Left lung (tissue), 10 donors: ENCODE measurements around the gene TFPT. TPM values are rescaled to one million over a fixed set of nuclear protein-coding genes. Genes with fewer than 3 reads are reported as not detected.
A peak's percentile ranks its signal among the peaks of the same experiment; 100 is the strongest.

Experiments used
- ATAC-seq: fragments of 200-7000 bp; cut with Tn5 transposase; one replicate; pipeline ENCODE4 v1.9.1; 2020; ENCODE audit warnings: moderate library complexity
- DNase-seq, 4 donors: peaks; one replicate each; pipeline ENCODE4 v3.0.0-alpha.2; 2013 to 2020
- H3K27ac ChIP-seq, 2 donors: fragments of 200-600 bp; sonication (generic) in 1 of 2; one replicate each; pipeline versions ENCODE4 v1.5.0 to v1.8.0; 2020 to 2021
- H3K27me3 ChIP-seq, 2 donors: fragments of 200-600 bp; sonication (generic) in 1 of 2; one replicate each; pipeline versions ENCODE4 v1.5.0 to v1.8.0; 2020 to 2021
- H3K36me3 ChIP-seq, 2 donors: fragments of 200-600 bp; sonication (generic) in 1 of 2; one replicate each; pipeline versions ENCODE4 v1.5.0 to v1.8.0; 2020 to 2021
- H3K4me1 ChIP-seq, 2 donors: fragments of 200-600 bp; one replicate each; pipeline ENCODE4 v1.8.0; 2021
- H3K4me3 ChIP-seq, 2 donors: fragments of 200-600 bp; sonication (generic) in 1 of 2; one replicate each; pipeline versions ENCODE4 v1.5.0 to v1.8.0; 2020 to 2021; ENCODE audit warnings: mild to moderate bottlenecking in 1 of 2
- H3K9me3 ChIP-seq, 2 donors: fragments of 200-600 bp; sonication (generic) in 1 of 2; one replicate each; pipeline versions ENCODE4 v1.5.0 to v1.8.0; 2020 to 2021
- intact Hi-C, 2 donors: fragments of 100-400 bp; cut with DNase I; formaldehyde crosslinking; loops; one replicate each; pipeline versions ENCODE4 v1.11.2 to v1.14.2; 2022
- polyA plus RNA-seq, 6 donors: library from polyadenylated mRNA; unstranded; fragments of 120-200 nt; gene quantifications; one replicate each; pipeline ENCODE4 v1.2.1, GENCODE V29; 2013; ENCODE audit not compliant: insufficient read length in 6 of 6
- total RNA-seq, 2 donors: library from RNA; stranded (reverse); fragmentation: NEBNext Ultra II Directional; extraction: Animal tissue kit (Norgen Biotek cat#: 25700); gene quantifications; one replicate each; pipeline ENCODE4 v1.2.1, GENCODE V29; 2021
- TF ChIP-seq, protein P1 (sequence below), 2 donors: fragments of 200-600 bp; sonication (generic) in 1 of 2; IDR thresholded peaks; one replicate each; pipeline versions ENCODE4 v1.5.0 to v1.8.0; 2021; ENCODE audit warnings: antibody characterized with exemption in 2 of 2
- donor health status: DM: no; HTN: yes; CAD: no.
- donor health status: DM: no; HTN: no; CAD: no.

Gene TFPT
- total and polyA plus RNA-seq, 8 donors, result 14.3 to 19.9 (median 18.6) TPM

DNA sequence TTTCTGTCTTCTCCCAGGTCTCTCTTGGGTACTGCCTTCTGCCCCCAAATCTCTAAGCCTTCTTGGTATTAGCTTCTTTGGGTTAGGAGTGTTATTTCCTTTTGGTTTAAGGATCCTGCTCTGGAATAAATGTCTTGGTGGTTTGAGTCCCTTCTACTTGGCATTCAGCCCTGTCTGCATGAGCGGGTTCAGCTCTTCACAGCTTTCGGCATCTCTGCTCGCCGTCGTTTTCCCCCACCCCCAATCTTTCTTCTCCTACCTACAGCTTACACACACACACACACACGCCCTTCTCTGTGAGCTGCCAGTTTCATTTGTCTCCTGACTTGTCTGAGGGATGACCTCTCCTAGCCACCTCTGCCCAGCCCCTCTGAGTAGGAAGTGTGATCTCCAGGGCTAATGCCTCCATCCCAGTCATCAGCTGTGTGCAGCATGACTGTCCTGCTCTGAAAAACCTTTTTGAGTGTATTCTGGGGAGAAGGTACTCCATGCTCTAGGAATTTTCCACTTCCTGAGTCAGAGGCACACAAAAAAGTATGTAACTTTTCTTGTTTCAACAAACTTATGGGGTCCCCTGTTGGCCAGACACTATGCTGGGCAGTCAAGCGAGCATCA, 26.8 kb upstream of the TFPT start:
- Histone ChIP-seq H3K9me3 (no peaks in the 10 kb centered on the region), H3K4me3 (no peak overlapping the region), H3K27ac (no peak overlapping the region), H3K27me3 (no peaks in the 10 kb centered on the region), H3K36me3 (peaks cover 7 to 61% of the 10 kb centered on the region in 2 donors), H3K4me1 (peaks cover 10 to 36% of the 10 kb centered on the region in 2 donors)
- ATAC-seq, result no peak
- TF ChIP-seq, protein P1, sequence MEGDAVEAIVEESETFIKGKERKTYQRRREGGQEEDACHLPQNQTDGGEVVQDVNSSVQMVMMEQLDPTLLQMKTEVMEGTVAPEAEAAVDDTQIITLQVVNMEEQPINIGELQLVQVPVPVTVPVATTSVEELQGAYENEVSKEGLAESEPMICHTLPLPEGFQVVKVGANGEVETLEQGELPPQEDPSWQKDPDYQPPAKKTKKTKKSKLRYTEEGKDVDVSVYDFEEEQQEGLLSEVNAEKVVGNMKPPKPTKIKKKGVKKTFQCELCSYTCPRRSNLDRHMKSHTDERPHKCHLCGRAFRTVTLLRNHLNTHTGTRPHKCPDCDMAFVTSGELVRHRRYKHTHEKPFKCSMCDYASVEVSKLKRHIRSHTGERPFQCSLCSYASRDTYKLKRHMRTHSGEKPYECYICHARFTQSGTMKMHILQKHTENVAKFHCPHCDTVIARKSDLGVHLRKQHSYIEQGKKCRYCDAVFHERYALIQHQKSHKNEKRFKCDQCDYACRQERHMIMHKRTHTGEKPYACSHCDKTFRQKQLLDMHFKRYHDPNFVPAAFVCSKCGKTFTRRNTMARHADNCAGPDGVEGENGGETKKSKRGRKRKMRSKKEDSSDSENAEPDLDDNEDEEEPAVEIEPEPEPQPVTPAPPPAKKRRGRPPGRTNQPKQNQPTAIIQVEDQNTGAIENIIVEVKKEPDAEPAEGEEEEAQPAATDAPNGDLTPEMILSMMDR (IDR thresholded peaks at IDR 0.05), result no peak
- no peak for DNase-seq
- intact Hi-C loops, result no loop called here

DNA sequence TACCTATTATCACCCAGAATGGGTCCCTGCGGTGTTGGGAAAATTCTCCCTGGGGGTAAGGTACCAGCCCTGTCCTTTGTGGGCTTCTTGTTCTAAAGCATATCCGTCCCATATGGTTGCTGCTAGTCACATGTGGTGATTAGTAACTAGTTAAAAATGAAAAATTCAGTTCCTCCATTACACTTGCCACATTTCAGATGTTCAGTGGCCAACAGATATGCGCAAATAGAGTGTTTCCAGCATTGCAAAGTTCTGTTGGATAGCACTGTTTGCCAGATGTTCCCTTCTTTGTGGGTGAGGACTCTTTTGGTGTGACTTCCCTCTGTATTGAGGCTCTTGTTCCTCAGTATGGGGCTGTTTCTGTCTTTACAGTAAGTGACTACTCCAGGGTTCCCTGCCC, 25.9 kb upstream of the TFPT start:
- H3K27ac ChIP-seq, result no peak overlapping the region
- no peak for ATAC-seq
- TF ChIP-seq, protein P1 (IDR thresholded peaks at IDR 0.05), result no peak
- no peaks in the 10 kb centered on the region for H3K27me3 ChIP-seq
- no peaks in the 10 kb centered on the region for H3K9me3 ChIP-seq
- no peak for DNase-seq
- no peak overlapping the region for H3K4me3 ChIP-seq
- H3K36me3 ChIP-seq, result peaks cover 7 to 52% of the 10 kb centered on the region in 2 donors
- H3K4me1 ChIP-seq, result peaks cover 10 to 40% of the 10 kb centered on the region in 2 donors
- intact Hi-C loops, result no loop called here

DNA sequence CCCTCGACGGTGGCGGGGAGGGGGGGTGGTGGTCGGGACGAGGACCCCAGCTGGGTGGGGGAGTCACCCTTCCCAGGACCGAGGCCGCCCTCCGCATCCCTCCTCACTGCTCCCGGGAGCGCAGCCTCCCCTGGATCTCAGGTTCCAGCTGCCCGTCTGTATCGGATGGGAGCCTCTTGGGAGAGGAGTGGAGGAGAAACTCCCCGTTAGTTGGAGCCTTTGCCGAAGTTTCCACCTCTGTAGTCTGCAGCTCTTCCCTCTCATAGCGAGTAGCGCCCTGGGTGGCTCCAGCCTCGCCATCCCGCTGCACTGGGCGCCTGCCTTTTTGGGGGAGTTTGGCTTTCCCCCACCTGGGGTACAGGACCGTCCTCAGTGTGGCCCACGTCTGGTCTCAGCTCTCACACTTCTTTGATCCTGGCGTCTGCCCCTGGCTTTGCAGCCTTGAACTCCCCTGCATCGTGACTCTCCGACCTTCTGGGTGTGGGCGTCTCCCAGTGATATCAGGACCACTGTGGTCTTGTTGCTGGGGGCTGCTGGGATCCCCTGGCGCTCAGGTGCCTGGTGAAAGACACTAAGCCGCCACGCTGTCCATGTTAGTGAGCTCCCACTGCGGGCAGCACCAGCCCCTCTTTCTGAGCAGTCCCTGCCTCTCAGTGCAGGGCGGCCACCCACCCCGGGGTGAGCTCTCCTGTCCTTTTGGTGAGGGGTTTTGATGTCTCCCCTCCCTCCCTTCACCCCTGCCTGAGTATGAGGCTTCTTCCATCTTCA, 23.2 kb upstream of the TFPT start:
- peaks cover 4 to 25% of the 10 kb centered on the region in 2 donors for H3K36me3 ChIP-seq
- H3K27me3 ChIP-seq, result no peaks in the 10 kb centered on the region
- no peak for DNase-seq
- intact Hi-C loops, result no loop called here
- H3K4me1 ChIP-seq, result peaks cover 17 to 52% of the 10 kb centered on the region in 2 donors
- H3K9me3 ChIP-seq, result no peaks in the 10 kb centered on the region
- H3K4me3 ChIP-seq, result peak overlapping the region; percentile 94 to 99
- no peak for ATAC-seq
- TF ChIP-seq, protein P1 (IDR thresholded peaks at IDR 0.05), result no peak
- peak overlapping the region; percentile 86 to 92 for H3K27ac ChIP-seq

DNA sequence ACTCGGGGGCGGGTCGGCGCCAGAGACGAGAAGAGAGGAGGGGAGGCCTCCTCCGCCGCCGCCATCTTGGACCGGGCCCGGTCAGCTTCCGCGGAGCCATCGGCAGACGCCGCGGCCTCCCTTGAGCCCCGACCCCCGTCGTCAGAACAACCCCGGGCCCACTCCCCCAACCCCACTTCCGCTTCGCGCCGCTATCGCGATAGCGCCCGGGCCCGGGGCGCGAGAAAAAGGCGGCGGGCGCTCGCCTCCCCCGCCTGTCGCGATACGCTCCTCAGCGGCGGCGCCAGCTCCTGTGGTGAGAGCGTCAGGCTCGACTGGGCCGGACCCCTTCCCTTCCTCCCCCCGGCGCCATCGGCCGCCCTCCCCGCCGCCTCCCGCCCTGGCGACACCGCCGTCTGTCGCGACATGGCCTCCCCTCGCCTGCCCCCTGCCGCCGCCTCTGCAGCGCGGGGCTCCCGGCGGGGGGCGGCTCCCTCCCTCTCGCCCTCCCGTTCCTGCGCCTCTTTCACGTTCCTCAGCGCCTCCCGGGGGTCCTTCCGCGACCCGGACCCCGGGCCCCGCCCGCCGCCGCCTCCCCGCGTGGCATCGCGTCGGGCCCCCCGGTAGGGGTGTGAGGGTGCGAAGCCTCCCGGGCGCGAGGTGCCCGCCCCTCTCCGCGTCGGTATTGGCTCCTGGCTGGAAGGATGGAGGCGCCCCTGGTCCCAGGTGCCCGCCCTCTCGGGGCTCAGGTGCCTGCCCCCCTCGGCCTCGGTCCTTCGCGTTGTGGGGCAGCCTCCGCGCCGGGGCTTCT, 22.4 kb upstream of the TFPT start, which contains the start of gene CNOT3:
TSS of gene CNOT3 (plus strand) at position 64 of the 790 bp plus-strand sequence. CDS start 5,217 bp downstream, outside the sequence.
- peaks cover 0 to 17% of the 10 kb centered on the region in 2 donors for H3K36me3 ChIP-seq
- H3K9me3 ChIP-seq, result no peaks in the 10 kb centered on the region
- TF ChIP-seq, protein P1 (IDR thresholded peaks at IDR 0.05), result no peak
- peak within 1 kb of the TSS; percentile 86 to 92 for H3K27ac ChIP-seq
- peaks cover 17 to 52% of the 10 kb centered on the region in 2 donors for H3K4me1 ChIP-seq
- intact Hi-C loops, result no loop called here
- peak within 1 kb of the TSS; percentile 94 to 99 for H3K4me3 ChIP-seq
- ATAC-seq (no peak), DNase-seq (peak in 2 of 4 donors; percentile 46 to 88)
- no peaks in the 10 kb centered on the region for H3K27me3 ChIP-seq
